SIG-M5 (cell line): ENCODE data around the gene ALS2.
"Not testable (repeated sequence)": the region's sequence is repeated elsewhere in the genome, so short reads cannot be mapped to it uniquely, and the experiment has no call there.

Experiments
- DNase-seq: peaks from one replicate; lab custom pipeline; 2025; lab: John Stamatoyannopoulos, UW

The ALS2 gene

GRCh38 chr2:201674794-201675193 lies 105.9 kb downstream of the ALS2 start:
- DNase-seq = no peak

- DNase-seq = no peak
Measured at GRCh38 chr2:201674298-201674697, 106.4 kb downstream of the ALS2 start.

- no peak for DNase-seq
Measured at GRCh38 chr2:201673546-201673945, 107.2 kb downstream of the ALS2 start.

GRCh38 chr2:201671205-201671604 lies 109.5 kb downstream of the ALS2 start:
- not testable (repeated sequence) for DNase-seq

GRCh38 chr2:201669865-201670264 lies 110.9 kb downstream of the ALS2 start:
- DNase-seq = no peak

- DNase-seq = no peak
Measured at GRCh38 chr2:201668402-201668910, 112.3 kb downstream of the ALS2 start.

GRCh38 chr2:201664334-201664733 lies 116.4 kb downstream of the ALS2 start:
- DNase-seq = no peak

- DNase-seq = peak; percentile 56
Measured at GRCh38 chr2:201661366-201661765, 119.4 kb downstream of the ALS2 start.

GRCh38 chr2:201660293-201660895 lies 120.3 kb downstream of the ALS2 start:
- DNase-seq = no peak

- DNase-seq = no peak
Measured at GRCh38 chr2:201656740-201657139, 124.0 kb downstream of the ALS2 start.

- DNase-seq = no peak
Measured at GRCh38 chr2:201656102-201656501, 124.6 kb downstream of the ALS2 start.

- DNase-seq = no peak
Measured at GRCh38 chr2:201654616-201655384, 125.9 kb downstream of the ALS2 start.

GRCh38 chr2:201653221-201653620 lies 127.5 kb downstream of the ALS2 start:
- no peak for DNase-seq
